Mesodermal cell (in vitro differentiated cells): ENCODE data around the gene AKR1B15.
"Not testable (repeated sequence)": the region's sequence is repeated elsewhere in the genome, so short reads cannot be mapped to it uniquely, and the experiment has no call there.

ENCODE experiments used
- H3K27ac ChIP-seq: 2 replicates; pipeline ENCODE4 v1.7.0; 2013; ENCODE audit warnings: mild to moderate bottlenecking, low read depth, low read length, moderate library complexity; ENCODE audit not compliant: severe bottlenecking
- H3K36me3 ChIP-seq: 2 replicates; pipeline ENCODE4 v1.7.1; 2013; ENCODE audit warnings: mild to moderate bottlenecking, low read length, moderate library complexity; ENCODE audit not compliant: control insufficient read depth, insufficient read depth
- H3K4me1 ChIP-seq: one replicate; pipeline ENCODE4 v1.7.1; 2013; ENCODE audit warnings: mild to moderate bottlenecking, low read length; ENCODE audit not compliant: insufficient read depth, control insufficient read depth, poor library complexity, severe bottlenecking
- H3K4me3 ChIP-seq: 2 replicates; pipeline ENCODE4 v1.7.0; 2013; ENCODE audit warnings: low read length, control low read depth, mild to moderate bottlenecking; ENCODE audit not compliant: insufficient read depth, poor library complexity, severe bottlenecking; ENCODE audit errors: extremely low read depth
- H3K9me3 ChIP-seq: 2 replicates; pipeline ENCODE4 v1.7.1; 2013; ENCODE audit warnings: mild to moderate bottlenecking, low read length, moderate library complexity; ENCODE audit not compliant: control insufficient read depth
- WGBS, 2 experiments: methylation state at CpG; one replicate each; pipeline ENCODE4 v1.1.5; 2013; ENCODE audit warnings: missing lambda C conversion rate in 2 of 2; ENCODE audit not compliant: insufficient coverage in 2 of 2; 5-methylcytosine and 5-hydroxymethylcytosine counted together

The AKR1B15 gene

GRCh38 chr7:134514106-134514505 is 34.8 kb upstream of the AKR1B15 start:
- Histone ChIP-seq H3K4me1 (no peaks in the 10 kb centered on the region), H3K36me3 (no peaks in the 10 kb centered on the region), H3K9me3 (no peaks in the 10 kb centered on the region), H3K4me3 (no peak overlapping the region), H3K27ac (no peak overlapping the region)
- no CpG with 5 or more reads among the region's 1 CpG for WGBS, 2 experiments

GRCh38 chr7:134514663-134515062 is 34.2 kb upstream of the AKR1B15 start:
- WGBS, 2 experiments: 0% methylated on average over 2 of the region's 4 CpGs
- H3K4me1 ChIP-seq: no peaks in the 10 kb centered on the region
- no peak overlapping the region for H3K27ac ChIP-seq
- no peaks in the 10 kb centered on the region for H3K9me3 ChIP-seq
- no peak overlapping the region for H3K4me3 ChIP-seq
- no peaks in the 10 kb centered on the region for H3K36me3 ChIP-seq

GRCh38 chr7:134515569-134516468 is 33.1 kb upstream of the AKR1B15 start:
- H3K36me3 ChIP-seq: no peaks in the 10 kb centered on the region
- WGBS, 2 experiments: 75 to 89% methylated on average over 2 to 3 of the region's 6 CpGs
- H3K9me3 ChIP-seq: no peaks in the 10 kb centered on the region
- H3K27ac ChIP-seq: no peak overlapping the region
- no peak overlapping the region for H3K4me3 ChIP-seq
- no peaks in the 10 kb centered on the region for H3K4me1 ChIP-seq

- Histone ChIP-seq H3K4me3 (no peak overlapping the region), H3K4me1 (no peaks in the 10 kb centered on the region), H3K9me3 (no peaks in the 10 kb centered on the region), H3K36me3 (no peaks in the 10 kb centered on the region), H3K27ac (no peak overlapping the region)
- no CpG with 5 or more reads among the region's 4 CpGs for WGBS, 2 experiments
Observed at GRCh38 chr7:134520130-134520529, 28.8 kb upstream of the AKR1B15 start.

- no peak overlapping the region for H3K4me3 ChIP-seq
- 80 to 87% methylated on average over 4 of the region's 5 CpGs for WGBS, 2 experiments
- no peaks in the 10 kb centered on the region for H3K9me3 ChIP-seq
Observed at GRCh38 chr7:134522601-134523000, 26.3 kb upstream of the AKR1B15 start.

DNA sequence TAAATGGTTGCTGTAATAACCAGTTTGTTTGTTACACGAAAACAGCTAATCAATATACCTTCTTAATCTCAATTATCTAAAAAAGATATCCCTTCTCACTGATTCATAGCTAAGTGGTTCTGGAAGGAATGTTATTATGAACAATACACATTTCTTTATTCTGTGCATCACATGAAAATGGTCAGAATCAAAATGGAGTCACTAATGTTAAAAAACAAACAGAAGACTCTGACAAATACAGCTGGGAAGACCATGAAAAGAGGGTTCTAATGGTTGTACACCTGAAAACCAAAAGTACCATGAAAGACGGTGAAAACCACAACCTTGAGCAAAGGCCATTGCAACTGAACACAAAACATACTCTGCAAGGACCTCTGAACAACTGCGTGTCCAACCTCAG is 23.5 kb upstream of the AKR1B15 start:
- not testable (repeated sequence) for H3K4me1 ChIP-seq, H3K36me3 ChIP-seq, H3K27ac ChIP-seq, H3K4me3 ChIP-seq, H3K9me3 ChIP-seq
- WGBS, 2 experiments: 92 to 96% methylated on average over 2 of the region's 3 CpGs

More at GRCh38 chr7:134522601-134523000, 26.3 kb upstream of the AKR1B15 start:
- Histone ChIP-seq H3K27ac (no peak overlapping the region), H3K4me1 (no peaks in the 10 kb centered on the region), H3K36me3 (no peaks in the 10 kb centered on the region)

GRCh38 chr7:134526552-134527248 is 22.2 kb upstream of the AKR1B15 start:
- H3K4me3 ChIP-seq, H3K4me1 ChIP-seq, H3K27ac ChIP-seq, H3K36me3 ChIP-seq, H3K9me3 ChIP-seq: not testable (repeated sequence)
- WGBS, 2 experiments: 89 to 92% methylated on average over 4 to 7 of the region's 10 CpGs

GRCh38 chr7:134527979-134528371 is 20.9 kb upstream of the AKR1B15 start:
- Histone ChIP-seq H3K4me3 (no peak overlapping the region), H3K4me1 (no peaks in the 10 kb centered on the region), H3K36me3 (no peaks in the 10 kb centered on the region), H3K9me3 (no peaks in the 10 kb centered on the region), H3K27ac (no peak overlapping the region)
- 65 to 83% methylated on average over 2 to 4 of the region's 4 CpGs for WGBS, 2 experiments

- H3K27ac ChIP-seq: no peak overlapping the region
- no peaks in the 10 kb centered on the region for H3K4me1 ChIP-seq
- no peaks in the 10 kb centered on the region for H3K36me3 ChIP-seq
- WGBS, 2 experiments: 77 to 87% methylated on average over 5 of the region's 5 CpGs
- no peak overlapping the region for H3K4me3 ChIP-seq
- no peaks in the 10 kb centered on the region for H3K9me3 ChIP-seq
Observed at GRCh38 chr7:134528749-134529148, 20.2 kb upstream of the AKR1B15 start.

- WGBS, 2 experiments: 83 to 87% methylated on average over 4 of the region's 5 CpGs
- no peaks in the 10 kb centered on the region for H3K4me1 ChIP-seq
- no peak overlapping the region for H3K27ac ChIP-seq
- no peaks in the 10 kb centered on the region for H3K9me3 ChIP-seq
- H3K36me3 ChIP-seq: no peaks in the 10 kb centered on the region
- H3K4me3 ChIP-seq: no peak overlapping the region
Observed at GRCh38 chr7:134530460-134530859, 18.4 kb upstream of the AKR1B15 start.
